ENCODE data around the gene NPLOC4.

The NPLOC4 gene

GRCh38 chr17:81667754-81668153 is 30.8 kb upstream of the NPLOC4 start:
- TF ChIP-seq, protein P1, sequence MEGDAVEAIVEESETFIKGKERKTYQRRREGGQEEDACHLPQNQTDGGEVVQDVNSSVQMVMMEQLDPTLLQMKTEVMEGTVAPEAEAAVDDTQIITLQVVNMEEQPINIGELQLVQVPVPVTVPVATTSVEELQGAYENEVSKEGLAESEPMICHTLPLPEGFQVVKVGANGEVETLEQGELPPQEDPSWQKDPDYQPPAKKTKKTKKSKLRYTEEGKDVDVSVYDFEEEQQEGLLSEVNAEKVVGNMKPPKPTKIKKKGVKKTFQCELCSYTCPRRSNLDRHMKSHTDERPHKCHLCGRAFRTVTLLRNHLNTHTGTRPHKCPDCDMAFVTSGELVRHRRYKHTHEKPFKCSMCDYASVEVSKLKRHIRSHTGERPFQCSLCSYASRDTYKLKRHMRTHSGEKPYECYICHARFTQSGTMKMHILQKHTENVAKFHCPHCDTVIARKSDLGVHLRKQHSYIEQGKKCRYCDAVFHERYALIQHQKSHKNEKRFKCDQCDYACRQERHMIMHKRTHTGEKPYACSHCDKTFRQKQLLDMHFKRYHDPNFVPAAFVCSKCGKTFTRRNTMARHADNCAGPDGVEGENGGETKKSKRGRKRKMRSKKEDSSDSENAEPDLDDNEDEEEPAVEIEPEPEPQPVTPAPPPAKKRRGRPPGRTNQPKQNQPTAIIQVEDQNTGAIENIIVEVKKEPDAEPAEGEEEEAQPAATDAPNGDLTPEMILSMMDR (IDR thresholded peaks at IDR 0.05), result no peak

GRCh38 chr17:81666342-81667191 is 29.7 kb upstream of the NPLOC4 start, which contains the start of the genes CCDC137 and OXLD1:
Gene CCDC137 (plus strand): TSS chr17:81666737. CDS start chr17:81666767, 30 bp downstream.
Gene OXLD1 (minus strand): TSS chr17:81666605. CDS start chr17:81666577, 28 bp downstream.
- TF ChIP-seq, protein P1 (IDR thresholded peaks at IDR 0.05), result no peak

- TF ChIP-seq, protein P1 (IDR thresholded peaks at IDR 0.05), result no peak
Observed at GRCh38 chr17:81666092-81666341, 29.1 kb upstream of the NPLOC4 start.

GRCh38 chr17:81665205-81666091 is 28.5 kb upstream of the NPLOC4 start:
- TF ChIP-seq, protein P1 (IDR thresholded peaks at IDR 0.05), result no peak

- TF ChIP-seq, protein P1 (IDR thresholded peaks at IDR 0.05), result no peak
Observed at GRCh38 chr17:81664051-81664470, 27.1 kb upstream of the NPLOC4 start.

DNA sequence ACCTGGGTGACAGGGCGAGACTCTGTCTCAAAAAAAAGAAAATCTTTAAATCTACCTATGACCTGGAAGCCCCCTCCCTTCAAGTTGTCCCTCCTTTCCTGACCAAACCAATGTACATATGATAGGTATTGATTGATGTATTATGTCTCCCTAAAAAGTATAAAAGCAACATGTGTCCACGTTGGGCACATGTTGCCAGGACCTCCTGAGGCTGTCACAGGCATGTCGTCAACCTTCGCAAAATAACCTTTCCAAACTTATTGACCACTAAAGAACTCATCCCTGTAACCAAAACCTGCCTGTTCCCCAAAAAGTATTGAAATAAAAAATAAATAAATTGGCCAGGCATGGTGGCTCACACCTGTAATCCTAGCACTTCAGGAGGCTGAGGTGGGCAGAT is 25.1 kb upstream of the NPLOC4 start:
- TF ChIP-seq, protein P1 (IDR thresholded peaks at IDR 0.05), result no peak

DNA sequence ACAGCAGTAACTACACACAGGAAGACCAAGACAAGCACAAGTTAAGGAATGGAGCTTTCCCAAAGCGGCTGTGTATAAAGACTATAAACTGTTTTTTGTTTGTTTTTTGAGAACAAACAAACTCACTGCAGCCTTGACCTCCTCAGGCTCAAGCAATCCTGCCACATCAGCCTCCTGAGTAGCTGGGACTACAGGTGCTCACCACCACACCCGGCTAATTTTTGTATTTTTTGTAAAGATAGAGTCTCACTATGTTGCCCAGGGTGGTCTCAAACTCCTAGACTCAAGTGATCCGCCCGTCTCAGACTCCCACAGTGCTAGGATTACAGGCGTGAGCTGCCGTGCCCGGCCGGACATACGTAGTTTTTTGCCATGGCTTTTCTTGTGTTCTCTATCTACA is 23.5 kb upstream of the NPLOC4 start:
- TF ChIP-seq, protein P1 (IDR thresholded peaks at IDR 0.05), result no peak

Measured in LNCAP (cell line).